Tibial nerve (tissue), 4 donors: ENCODE data around the gene ATG14. TPM values are rescaled to one million over a fixed set of nuclear protein-coding genes. Genes with fewer than 3 reads are reported as not detected.

ENCODE experiments used
- DNase-seq, 2 donors: peaks; one replicate each; pipeline ENCODE4 v3.0.0-alpha.2; 2019; ENCODE audit warnings: low spot score in 2 of 2
- H3K27ac ChIP-seq, 4 donors: fragments of 200-600 bp; sonication (generic) in 3 of 4; one replicate each; pipeline ENCODE4 v1.5.1; 2017 to 2019; ENCODE audit warnings: mild to moderate bottlenecking in 1 of 4
- H3K27me3 ChIP-seq, 2 donors: fragments of 200-600 bp; sonication (generic) in 1 of 2; one replicate each; pipeline versions ENCODE4 v1.5.1 to v1.6.0; 2017 to 2019
- H3K36me3 ChIP-seq, 3 donors: fragments of 200-600 bp; sonication (generic); one replicate each; pipeline ENCODE4 v1.5.1; 2018 to 2019
- H3K4me1 ChIP-seq, 4 donors: fragments of 200-600 bp; sonication (generic) in 3 of 4; one replicate each; pipeline ENCODE4 v1.5.1; 2017 to 2019
- H3K4me3 ChIP-seq, 4 donors: fragments of 200-600 bp; sonication (generic) in 3 of 4; one replicate each; pipeline ENCODE4 v1.5.1; 2017 to 2019; ENCODE audit warnings: mild to moderate bottlenecking in 1 of 4, moderate library complexity in 1 of 4
- H3K9me3 ChIP-seq, 4 donors: fragments of 200-600 bp; sonication (generic) in 3 of 4; one replicate each; pipeline ENCODE4 v1.5.1; 2017 to 2019
- CTCF ChIP-seq, 5 experiments: fragments of 200-600 bp in 3 of 5; fragments of 450-650 bp in 2 of 5; sonication (generic) in 3 of 5; IDR thresholded peaks; one replicate each; pipeline ENCODE4 v1.5.1; 2016 to 2019; ENCODE audit warnings: antibody characterized with exemption in 5 of 5, mild to moderate bottlenecking in 3 of 5, moderate library complexity in 2 of 5
- EP300 ChIP-seq, 2 donors: sonication (generic); formaldehyde crosslinking; IDR thresholded peaks; one replicate each; pipeline ENCODE4 v1.6.1; 2017; ENCODE audit warnings: antibody characterized with exemption in 2 of 2, mild to moderate bottlenecking in 1 of 2
- POLR2A ChIP-seq, 2 donors: fragments of 450-650 bp; IDR thresholded peaks; one replicate each; pipeline ENCODE4 v1.6.1; 2017; ENCODE audit warnings: antibody characterized with exemption in 2 of 2, mild to moderate bottlenecking in 2 of 2, moderate library complexity in 2 of 2
- WGBS, 2 donors: methylation state at CpG; one replicate each; pipeline ENCODE4 v1.1.5; 2018; 5-methylcytosine and 5-hydroxymethylcytosine counted together
- small RNA-seq: library from RNA; depleted of rRNA; stranded (forward); fragments of <200 nt; gene quantifications from one replicate; pipeline ENCODE3, GENCODE V24; 2016
- total RNA-seq, 4 donors: library from RNA; depleted of rRNA; stranded (reverse); fragments of >200 nt; gene quantifications; one replicate each; pipeline ENCODE4 v1.1.0, GENCODE V29; 2016

The ATG14 gene
- total RNA-seq, 4 donors from 2014 or later = 10.8 to 18.4 (median 14.7) TPM

GRCh38 chr14:55323910-55324309 lies 87.7 kb downstream of the ATG14 start:
- no peaks in the 10 kb centered on the region for H3K27me3 ChIP-seq

GRCh38 chr14:55318694-55319093 lies 92.9 kb downstream of the ATG14 start:
- H3K36me3 ChIP-seq = peaks cover 0 to 41% (median 0%) of the 10 kb centered on the region in 3 donors
- H3K9me3 ChIP-seq = peaks cover 0 to under 1% (median 0%) of the 10 kb centered on the region in 4 donors
- 94 to 100% methylated on average over 1 of the region's 1 CpG for WGBS, 2 donors
- no peak for TF ChIP-seq EP300 (IDR thresholded peaks at IDR 0.05)
- TF ChIP-seq POLR2A (IDR thresholded peaks at IDR 0.05) = no peak
- TF ChIP-seq CTCF (IDR thresholded peaks at IDR 0.05) = no peak
- H3K4me1 ChIP-seq = no peaks in the 10 kb centered on the region
- DNase-seq = no peak
- H3K27ac ChIP-seq = no peak overlapping the region
- no peak overlapping the region for H3K4me3 ChIP-seq
- H3K27me3 ChIP-seq = no peaks in the 10 kb centered on the region

More at GRCh38 chr14:55323910-55324309, 87.7 kb downstream of the ATG14 start:
- no peak for DNase-seq
- no peaks in the 10 kb centered on the region for H3K9me3 ChIP-seq
- no peak for TF ChIP-seq CTCF (IDR thresholded peaks at IDR 0.05)
- TF ChIP-seq POLR2A (IDR thresholded peaks at IDR 0.05) = no peak
- TF ChIP-seq EP300 (IDR thresholded peaks at IDR 0.05) = no peak
- no peak overlapping the region for H3K27ac ChIP-seq
- H3K4me3 ChIP-seq = no peak overlapping the region
- H3K36me3 ChIP-seq = peaks cover 0 to 6% (median 0%) of the 10 kb centered on the region in 3 donors
- peaks cover 0 to 15% (median 0%) of the 10 kb centered on the region in 4 donors for H3K4me1 ChIP-seq

- no peaks in the 10 kb centered on the region for H3K4me1 ChIP-seq
- DNase-seq = no peak
- peaks cover 0 to 51% (median 0%) of the 10 kb centered on the region in 3 donors for H3K36me3 ChIP-seq
- H3K27me3 ChIP-seq = no peaks in the 10 kb centered on the region
- 51 to 52% methylated on average over 3 of the region's 3 CpGs for WGBS, 2 donors
- TF ChIP-seq CTCF (IDR thresholded peaks at IDR 0.05) = no peak
- no peak for TF ChIP-seq POLR2A (IDR thresholded peaks at IDR 0.05)
- no peak for TF ChIP-seq EP300 (IDR thresholded peaks at IDR 0.05)
- H3K4me3 ChIP-seq = no peak overlapping the region
- peaks cover 0 to 10% (median 1%) of the 10 kb centered on the region in 4 donors for H3K9me3 ChIP-seq
- H3K27ac ChIP-seq = no peak overlapping the region
Measured at GRCh38 chr14:55317542-55318306, 93.9 kb downstream of the ATG14 start.

- Histone ChIP-seq H3K36me3 (peaks cover 0 to 63% (median 0%) of the 10 kb centered on the region in 3 donors), H3K4me3 (no peak overlapping the region), H3K4me1 (no peaks in the 10 kb centered on the region), H3K9me3 (peaks cover 0 to 20% (median 3%) of the 10 kb centered on the region in 4 donors), H3K27ac (no peak overlapping the region), H3K27me3 (no peaks in the 10 kb centered on the region)
- TF ChIP-seq POLR2A (IDR thresholded peaks at IDR 0.05) = no peak
- no peak for TF ChIP-seq EP300 (IDR thresholded peaks at IDR 0.05)
- TF ChIP-seq CTCF (IDR thresholded peaks at IDR 0.05) = no peak
- WGBS, 2 donors = 88 to 97% methylated on average over 4 of the region's 4 CpGs
- no peak for DNase-seq
Measured at GRCh38 chr14:55316564-55316963, 95.1 kb downstream of the ATG14 start.

Small RNA genes within 50 kb of the gene (small RNA-seq; reads per million reads assigned to genes)
- not detected for gene AL356801.1

Other genes starting within 250 kb of the ATG14 start
- under 1 TPM in 2 of 4 donors, not detected in 2; 0.30 to 0.44 TPM for gene DLGAP5, start 220.2 kb downstream of the ATG14 start, total RNA-seq
- 10 to 100 TPM; 23.9 to 40.8 (median 32.6) TPM for gene FBXO34, start 140.4 kb downstream of the ATG14 start, total RNA-seq
- under 1 TPM in 1 of 4 donors, not detected in 3; 0.90 TPM for gene TBPL2, start 28.8 kb upstream of the ATG14 start, total RNA-seq
- gene KTN1, start 168.4 kb upstream of the ATG14 start, total RNA-seq = 100 to 1,000 TPM; 130 to 176 (median 150) TPM